Mammary epithelial cell (primary cell): ENCODE results near the gene GPR85.

Experiments used
- CTCF ChIP-seq, 2 donors: IDR thresholded peaks in 1 of 2; conservative IDR thresholded peaks in 1 of 2; 2 replicates each; pipeline ENCODE4 v1.5.1; 2011 to 2012; ENCODE audit warnings: inconsistent platforms in 2 of 2, low read length in 2 of 2, mild to moderate bottlenecking in 2 of 2, control low read depth in 1 of 2, low read depth in 1 of 2; ENCODE audit not compliant: insufficient read depth in 1 of 2; ENCODE audit errors: extremely low read depth in 1 of 2
- EZH2 ChIP-seq: IDR thresholded peaks from 2 replicates; pipeline ENCODE4 v1.6.1; 2012; ENCODE audit warnings: low read length, inconsistent platforms, borderline replicate concordance

GRCh38 chr7:113100121-113100603 is 13.5 kb upstream of the GPR85 start:
- TF ChIP-seq CTCF (conservative IDR thresholded peaks at IDR 0.05 in 1 of 2, IDR thresholded peaks at IDR 0.05 in 1 of 2; ENCODE audit: extremely low read depth in 1 of 2, insufficient read depth in 1 of 2, low read depth in 1 of 2, low read length in 2 of 2), result no peak
- no peak for TF ChIP-seq EZH2
